RWPE1 (cell line): ENCODE measurements around the gene FHIP1A.

Source experiments
- CTCF ChIA-PET: fragments of 350-600 bp; sonication (Branson Sonifier 250); formaldehyde crosslinking; extraction: SDS; loops from one replicate; lab custom pipeline; 2021; lab: Yijun Ruan, JAX
- POLR2A ChIA-PET: fragments of 400-600 bp; formaldehyde crosslinking; extraction: SDS; loops from one replicate; lab custom pipeline; 2020; ENCODE audit warnings: antibody characterized with exemption; ENCODE audit not compliant: low non-redundant PET; lab: Yijun Ruan, JAX
- DNase-seq: peaks from one replicate; pipeline ENCODE4 v3.0.0; 2012; ENCODE audit warnings: low spot score
- H3K27ac ChIP-seq: fragments of 450-650 bp; 2 replicates; pipeline ENCODE4 v1.5.1; 2017
- TF ChIP-seq, protein P1 (sequence below): fragments of 450-650 bp; conservative IDR thresholded peaks from 2 replicates; pipeline ENCODE4 v1.5.1; 2017; ENCODE audit warnings: low read depth, mild to moderate bottlenecking

FHIP1A gene

DNA sequence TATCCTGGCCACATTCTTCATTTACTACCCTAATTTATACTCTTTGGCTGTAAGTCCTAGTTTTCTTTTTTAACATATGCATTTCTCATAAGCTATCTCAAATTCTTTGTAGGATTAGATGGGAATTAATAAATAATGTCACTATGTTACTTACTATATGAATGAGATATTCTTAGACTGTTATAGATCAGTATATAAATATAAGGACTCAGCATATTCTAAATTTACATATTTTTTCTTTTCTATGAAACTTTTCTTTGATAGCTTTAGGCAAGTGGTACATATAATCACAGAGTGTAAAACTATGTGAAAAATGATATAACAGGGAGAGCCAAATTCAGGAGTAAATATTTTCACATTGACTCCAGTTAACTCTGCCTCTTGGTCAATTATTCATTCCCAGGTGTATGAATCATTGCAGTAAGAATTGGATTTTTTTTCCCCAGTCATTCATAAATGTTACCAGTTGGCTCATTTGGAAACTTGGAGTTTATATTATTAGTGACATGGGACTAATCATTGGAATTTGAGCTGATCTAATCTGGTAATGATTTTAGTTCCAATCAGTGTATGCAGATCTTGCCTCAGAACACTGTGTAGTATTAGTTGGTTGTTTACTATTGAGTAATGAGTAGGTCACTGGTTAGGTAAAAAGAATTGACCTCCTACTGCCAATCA lies 25.3 kb downstream of the FHIP1A start:
- TF ChIP-seq, protein P1, sequence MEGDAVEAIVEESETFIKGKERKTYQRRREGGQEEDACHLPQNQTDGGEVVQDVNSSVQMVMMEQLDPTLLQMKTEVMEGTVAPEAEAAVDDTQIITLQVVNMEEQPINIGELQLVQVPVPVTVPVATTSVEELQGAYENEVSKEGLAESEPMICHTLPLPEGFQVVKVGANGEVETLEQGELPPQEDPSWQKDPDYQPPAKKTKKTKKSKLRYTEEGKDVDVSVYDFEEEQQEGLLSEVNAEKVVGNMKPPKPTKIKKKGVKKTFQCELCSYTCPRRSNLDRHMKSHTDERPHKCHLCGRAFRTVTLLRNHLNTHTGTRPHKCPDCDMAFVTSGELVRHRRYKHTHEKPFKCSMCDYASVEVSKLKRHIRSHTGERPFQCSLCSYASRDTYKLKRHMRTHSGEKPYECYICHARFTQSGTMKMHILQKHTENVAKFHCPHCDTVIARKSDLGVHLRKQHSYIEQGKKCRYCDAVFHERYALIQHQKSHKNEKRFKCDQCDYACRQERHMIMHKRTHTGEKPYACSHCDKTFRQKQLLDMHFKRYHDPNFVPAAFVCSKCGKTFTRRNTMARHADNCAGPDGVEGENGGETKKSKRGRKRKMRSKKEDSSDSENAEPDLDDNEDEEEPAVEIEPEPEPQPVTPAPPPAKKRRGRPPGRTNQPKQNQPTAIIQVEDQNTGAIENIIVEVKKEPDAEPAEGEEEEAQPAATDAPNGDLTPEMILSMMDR = no peak
- DNase-seq = peak; percentile 72
- CTCF ChIA-PET = interaction anchor here (0.6 kb wide), 1 partner anchor 209 kb away, joined by 3 read pairs; no protein-coding TSS in a partner anchor
- H3K27ac ChIP-seq = no peak overlapping the region
- POLR2A ChIA-PET = no interaction called here

DNA sequence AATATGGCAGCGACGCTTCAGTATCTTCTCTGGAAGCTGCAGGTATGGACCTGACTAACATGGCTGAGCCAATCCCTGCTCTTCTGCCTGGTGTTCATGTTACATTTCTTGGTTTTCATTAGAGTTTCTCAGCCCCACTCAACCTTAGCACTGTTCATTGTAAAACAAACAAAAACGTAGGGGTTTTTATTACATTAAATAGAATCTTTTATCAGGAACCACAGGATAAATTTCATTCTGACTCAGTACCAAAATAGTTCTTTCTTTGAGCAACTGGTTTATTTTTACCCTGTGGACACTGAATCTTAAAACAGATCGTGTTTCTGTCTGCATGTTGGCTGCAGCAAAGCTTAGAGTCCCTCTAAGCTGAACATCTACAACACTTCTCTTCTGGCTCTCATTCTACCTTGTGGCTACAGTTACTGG lies 27.1 kb downstream of the FHIP1A start:
- POLR2A ChIA-PET = no interaction called here
- DNase-seq = no peak

DNA sequence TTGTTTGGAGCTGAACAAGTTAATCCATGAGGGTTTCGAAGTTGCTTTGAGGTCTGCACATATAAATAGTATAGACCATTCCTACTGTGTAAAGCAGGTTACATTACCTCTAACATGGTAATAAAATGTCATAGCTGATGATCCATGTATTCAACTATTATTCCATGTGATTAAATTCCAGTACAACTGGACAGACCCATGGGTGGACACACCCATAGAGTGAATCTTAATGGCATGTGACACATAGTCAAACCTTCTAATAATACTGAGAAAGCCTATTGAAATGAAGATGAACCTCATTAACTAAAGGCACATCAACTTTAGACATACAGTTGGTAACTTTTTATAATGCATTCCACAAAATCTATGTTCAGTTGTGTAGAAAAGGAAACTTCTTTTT lies 28.5 kb downstream of the FHIP1A start:
- H3K27ac ChIP-seq = no peak overlapping the region
- ChIA-PET CTCF (no interaction called here), POLR2A (no interaction called here)
- TF ChIP-seq, protein P1 = no peak
- DNase-seq = no peak

More for the DNA sequence above, 27.1 kb downstream of the FHIP1A start:
- H3K27ac ChIP-seq = no peak overlapping the region
- TF ChIP-seq, protein P1 = no peak
- CTCF ChIA-PET = no interaction called here

DNA sequence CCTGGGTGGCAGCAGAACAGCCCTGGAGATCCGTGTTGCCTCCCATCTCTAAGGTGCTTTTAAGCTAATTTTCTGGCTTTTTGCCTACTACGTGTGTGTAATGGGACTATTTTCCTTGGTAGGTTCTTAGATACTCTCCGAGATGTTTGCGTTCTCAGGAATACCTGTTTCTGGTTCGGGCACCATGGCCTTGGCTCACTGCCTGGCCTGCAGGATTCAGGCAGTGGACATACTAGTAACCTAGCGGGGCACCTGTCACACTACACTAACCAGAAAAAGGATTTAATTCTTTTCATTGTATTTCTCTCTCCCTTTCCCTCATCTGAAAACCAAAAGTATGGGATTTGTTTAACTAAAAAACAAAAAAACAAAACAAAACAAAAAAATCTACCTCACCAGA lies 29.2 kb downstream of the FHIP1A start:
- ChIA-PET POLR2A (no interaction called here), CTCF (no interaction called here)
- H3K27ac ChIP-seq = no peak overlapping the region
- TF ChIP-seq, protein P1 = no peak
- DNase-seq = no peak

DNA sequence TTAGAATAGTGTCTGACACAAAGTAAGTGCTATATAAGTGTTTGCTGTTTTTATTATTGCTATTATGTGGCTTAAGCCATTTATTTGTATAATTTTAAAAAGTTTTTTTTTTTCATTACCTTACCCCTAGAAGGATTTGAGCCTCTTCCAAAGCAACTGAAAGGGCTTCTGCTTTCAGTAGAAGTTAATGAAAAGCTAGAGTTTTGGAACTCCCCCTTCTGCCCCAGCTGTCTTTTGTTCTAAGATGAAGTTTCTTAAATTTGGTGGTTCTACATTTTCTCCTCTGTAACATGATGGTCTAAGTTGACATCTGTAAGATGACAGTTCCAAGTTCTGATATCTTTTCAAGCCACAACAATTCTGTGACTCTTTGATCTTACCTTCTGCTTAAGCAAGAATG lies 30.3 kb downstream of the FHIP1A start:
- no peak for DNase-seq
- TF ChIP-seq, protein P1 = no peak
- POLR2A ChIA-PET = no interaction called here
- CTCF ChIA-PET = no interaction called here
- H3K27ac ChIP-seq = no peak overlapping the region

DNA sequence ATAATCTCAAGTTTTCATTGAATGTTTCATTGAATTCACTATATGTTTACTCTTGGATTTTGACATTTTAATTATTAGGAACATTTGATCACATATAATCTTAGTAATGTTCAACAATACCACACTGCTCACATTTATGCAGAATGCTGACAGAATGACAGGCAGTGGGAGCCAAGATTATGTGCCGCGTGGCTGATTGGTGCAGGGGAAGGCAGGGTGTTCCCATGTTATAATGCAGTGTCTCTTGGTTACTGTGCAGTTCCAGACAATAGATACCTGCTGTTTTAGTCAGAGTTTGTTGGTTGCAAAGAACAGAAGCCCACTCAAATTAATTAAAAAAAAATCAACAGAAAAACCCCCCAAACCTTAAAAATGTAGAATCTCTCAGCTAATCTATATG lies 33.0 kb downstream of the FHIP1A start:
- DNase-seq = no peak
- TF ChIP-seq, protein P1 = no peak
- H3K27ac ChIP-seq = no peak overlapping the region
- ChIA-PET CTCF (no interaction called here), POLR2A (no interaction called here)
